K562 (cell line): Measurements from ENCODE around the gene LRRC8E. TPM values are rescaled to one million over a fixed set of nuclear protein-coding genes. Genes with fewer than 3 reads are reported as not detected.
A peak's percentile ranks its signal among the peaks of the same experiment; 100 is the strongest.

Experiments
- BHLHE40 ChIP-seq: IDR thresholded peaks from 2 replicates; pipeline ENCODE4 v1.6.1; 2011; ENCODE audit warnings: low read length, improper control_type of control experiment
- CHD4 ChIP-seq: fragments of 200-600 bp; sonication (generic); IDR thresholded peaks from 3 replicates; pipeline ENCODE4 v1.6.1; 2012; ENCODE audit warnings: low read depth, mild to moderate bottlenecking, mixed read lengths, low read length, inconsistent platforms; ENCODE audit not compliant: insufficient read depth, insufficient replicate concordance, poor library complexity, severe bottlenecking
- EP300 ChIP-seq: IDR thresholded peaks from 2 replicates; pipeline ENCODE4 v1.6.1; 2012; ENCODE audit warnings: low read length, improper control_type of control experiment
- MECOM ChIP-seq: fragments of 250-450 bp; sonication (Bioruptor Pico); IDR thresholded peaks from 2 replicates; pipeline ENCODE4 v1.8.0; 2022; ENCODE audit warnings: inconsistent platforms
- NFIX ChIP-seq: fragments of 250-450 bp; sonication (Bioruptor Pico); IDR thresholded peaks from 2 replicates; pipeline ENCODE4 v1.4.0; 2020; ENCODE audit warnings: low read depth, mild to moderate bottlenecking, moderate library complexity
- RBM14 ChIP-seq: fragments of 200-400 bp; formaldehyde crosslinking; IDR thresholded peaks from 2 replicates; pipeline ENCODE4 v1.6.1; 2018; ENCODE audit warnings: low read depth, mild to moderate bottlenecking, low read length, moderate library complexity, borderline replicate concordance; ENCODE audit not compliant: insufficient read depth
- U2AF1 ChIP-seq: fragments of 200-400 bp; formaldehyde crosslinking; optimal IDR thresholded peaks from 2 replicates; pipeline ENCODE3; 2017; ENCODE audit warnings: mild to moderate bottlenecking, low read depth, low read length, moderate library complexity
- ZC3H4 ChIP-seq: sonication (generic); formaldehyde crosslinking; IDR thresholded peaks from 2 replicates; pipeline ENCODE4 v1.9.0; 2021; ENCODE audit warnings: missing genetic modification reagents, borderline replicate concordance
- ZC3H8 ChIP-seq: fragments of 450-650 bp; IDR thresholded peaks from 2 replicates; pipeline ENCODE4 v1.6.1; 2017
- ZNF253 ChIP-seq: fragments of 250-450 bp; sonication (Bioruptor Pico); conservative IDR thresholded peaks from 2 replicates; pipeline ENCODE4 v1.6.1; 2021; ENCODE audit warnings: mild to moderate bottlenecking
- ZNF274 ChIP-seq: IDR thresholded peaks from 2 replicates; pipeline ENCODE4 v1.6.1; 2011; ENCODE audit warnings: low read depth, mild to moderate bottlenecking, low read length, moderate library complexity, borderline replicate concordance
- ZNF324 ChIP-seq: fragments of 250-450 bp; sonication (Bioruptor Pico); IDR thresholded peaks from 2 replicates; pipeline ENCODE4 v1.4.0; 2020; ENCODE audit warnings: mild to moderate bottlenecking
- polyA plus RNA-seq, 8 experiments: library from polyadenylated mRNA; depleted of rRNA in 4 of 8; stranded (reverse) in 5 of 8; unstranded in 3 of 8; fragments of >200 nt; fragmentation: Nextera tagmentation in 2 of 8; fragmentation: Illumina TruSeq in 1 of 8; extraction: Ambion mirVana in 2 of 8; extraction: Trizol in 1 of 8; gene quantifications; 2 replicates each; pipeline versions ENCODE4 v1.2.1 to v1.2.3, GENCODE V29; 2011 to 2014; ENCODE audit warnings: inconsistent platforms in 1 of 8, missing spikeins in 1 of 8
- total RNA-seq, 7 experiments: library from RNA; depleted of rRNA in 6 of 7; stranded (reverse); fragments of >200 nt in 6 of 7; fragmentation: Illumina TruSeq in 2 of 7; extraction: Trizol in 2 of 7; gene quantifications; 2 replicates each; pipeline versions ENCODE4 v1.2.1 to v1.2.3, GENCODE V29; 2011 to 2021; ENCODE audit warnings: low replicate concordance in 1 of 7
- TF ChIP-seq, protein P1 (sequence below): IDR thresholded peaks from 2 replicates; pipeline ENCODE4 v1.6.1; 2016; ENCODE audit warnings: missing genetic modification characterization, missing compliant biosample characterization
- TF ChIP-seq, protein P2 (sequence below): fragments of 250-450 bp; sonication (Bioruptor Pico); IDR thresholded peaks from 2 replicates; pipeline ENCODE4 v1.9.0; 2021; ENCODE audit warnings: mild to moderate bottlenecking
- TF ChIP-seq, protein P3 (sequence below): conservative IDR thresholded peaks from 2 replicates; pipeline ENCODE4 v1.6.1; 2011; ENCODE audit warnings: low read depth, mild to moderate bottlenecking, low read length; ENCODE audit not compliant: control insufficient read depth
- TF ChIP-seq, protein P4 (sequence below), 2 experiments: IDR thresholded peaks; 2 replicates each; pipeline ENCODE4 v1.6.1; 2012; ENCODE audit warnings: improper control_type of control experiment in 2 of 2, low read depth in 2 of 2, low read length in 2 of 2, borderline replicate concordance in 1 of 2
- TF ChIP-seq, protein P5 (sequence below): fragments of 200-800 bp; sonication (Bioruptor generic); IDR thresholded peaks from 2 replicates; pipeline ENCODE4 v1.6.1; 2017; ENCODE audit warnings: missing genetic modification characterization, missing compliant biosample characterization
- TF ChIP-seq, protein P6 (sequence below): fragments of 250-450 bp; sonication (Bioruptor Pico); IDR thresholded peaks from 2 replicates; pipeline ENCODE4 v1.5.1; 2021; ENCODE audit warnings: mild to moderate bottlenecking

Gene LRRC8E
- total and polyA plus RNA-seq, 9 of the 15 experiments (the other 6 are each of a cell fraction or from before 2014, with no cell fraction given): 0.08 to 5.7 (median 3.5) TPM; not detected in 1

DNA sequence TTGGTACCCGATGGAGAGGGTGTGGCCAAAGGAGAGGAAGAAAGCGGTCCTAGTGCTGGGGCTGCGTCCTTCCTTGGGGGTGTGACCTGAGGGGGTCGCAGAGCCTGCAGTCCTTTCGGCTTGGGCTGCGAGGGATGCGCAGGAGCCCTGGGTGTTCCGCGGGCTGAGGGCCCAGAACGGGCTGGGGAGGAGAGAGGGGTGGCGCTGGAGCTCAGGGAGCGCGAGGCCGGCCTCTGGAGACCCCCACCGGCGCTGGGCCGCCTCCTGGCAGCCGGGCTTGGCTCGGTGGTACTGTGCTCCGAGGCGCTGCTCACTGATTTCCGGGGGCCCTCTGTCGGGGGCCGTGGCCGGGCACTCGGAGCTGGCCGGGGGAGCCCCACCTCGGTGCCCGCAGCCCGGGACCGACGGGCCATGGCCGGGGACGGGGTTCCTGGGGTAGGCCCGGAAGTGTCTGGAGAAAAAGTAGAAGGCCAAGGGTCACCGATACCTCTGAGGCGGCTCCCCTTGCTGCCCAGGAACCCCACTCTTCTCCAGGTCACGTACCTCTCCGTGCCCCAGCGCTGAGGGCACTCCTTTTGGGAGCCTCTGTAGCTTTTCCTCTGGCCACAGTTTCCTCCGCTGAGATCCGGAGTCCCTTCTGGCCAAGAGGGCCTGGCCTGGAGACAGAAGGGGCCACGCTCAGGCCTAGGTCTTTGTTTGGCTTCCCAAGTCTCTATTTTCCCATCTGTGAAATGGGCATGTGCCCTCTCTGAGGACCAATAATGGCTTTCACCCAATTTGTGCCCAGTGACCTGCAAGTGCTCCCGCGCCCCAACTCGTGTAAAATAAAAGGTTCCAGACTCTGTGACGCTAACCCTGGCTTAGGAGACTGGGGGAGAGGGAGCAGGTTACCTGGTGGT lies 15.8 kb upstream of the LRRC8E start (continued):
- TF ChIP-seq, protein P1, sequence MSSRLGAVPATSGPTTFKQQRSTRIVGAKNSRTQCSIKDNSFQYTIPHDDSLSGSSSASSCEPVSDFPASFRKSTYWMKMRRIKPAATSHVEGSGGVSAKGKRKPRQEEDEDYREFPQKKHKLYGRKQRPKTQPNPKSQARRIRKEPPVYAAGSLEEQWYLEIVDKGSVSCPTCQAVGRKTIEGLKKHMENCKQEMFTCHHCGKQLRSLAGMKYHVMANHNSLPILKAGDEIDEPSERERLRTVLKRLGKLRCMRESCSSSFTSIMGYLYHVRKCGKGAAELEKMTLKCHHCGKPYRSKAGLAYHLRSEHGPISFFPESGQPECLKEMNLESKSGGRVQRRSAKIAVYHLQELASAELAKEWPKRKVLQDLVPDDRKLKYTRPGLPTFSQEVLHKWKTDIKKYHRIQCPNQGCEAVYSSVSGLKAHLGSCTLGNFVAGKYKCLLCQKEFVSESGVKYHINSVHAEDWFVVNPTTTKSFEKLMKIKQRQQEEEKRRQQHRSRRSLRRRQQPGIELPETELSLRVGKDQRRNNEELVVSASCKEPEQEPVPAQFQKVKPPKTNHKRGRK (tag): no peak
- TF ChIP-seq EP300: no peak
- TF ChIP-seq, protein P2, sequence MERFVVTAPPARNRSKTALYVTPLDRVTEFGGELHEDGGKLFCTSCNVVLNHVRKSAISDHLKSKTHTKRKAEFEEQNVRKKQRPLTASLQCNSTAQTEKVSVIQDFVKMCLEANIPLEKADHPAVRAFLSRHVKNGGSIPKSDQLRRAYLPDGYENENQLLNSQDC (CRISPR knock-in tag): no peak
- TF ChIP-seq ZC3H4: 0 out of 2 replicates have a peak, but pooled peaks have one; percentile 39
- TF ChIP-seq CHD4: peak; percentile 74
- TF ChIP-seq, protein P3, sequence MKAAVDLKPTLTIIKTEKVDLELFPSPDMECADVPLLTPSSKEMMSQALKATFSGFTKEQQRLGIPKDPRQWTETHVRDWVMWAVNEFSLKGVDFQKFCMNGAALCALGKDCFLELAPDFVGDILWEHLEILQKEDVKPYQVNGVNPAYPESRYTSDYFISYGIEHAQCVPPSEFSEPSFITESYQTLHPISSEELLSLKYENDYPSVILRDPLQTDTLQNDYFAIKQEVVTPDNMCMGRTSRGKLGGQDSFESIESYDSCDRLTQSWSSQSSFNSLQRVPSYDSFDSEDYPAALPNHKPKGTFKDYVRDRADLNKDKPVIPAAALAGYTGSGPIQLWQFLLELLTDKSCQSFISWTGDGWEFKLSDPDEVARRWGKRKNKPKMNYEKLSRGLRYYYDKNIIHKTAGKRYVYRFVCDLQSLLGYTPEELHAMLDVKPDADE: no peak
- TF ChIP-seq MECOM (CRISPR knock-in tag): no peak
- no peak for TF ChIP-seq ZNF324
- TF ChIP-seq, protein P4, sequence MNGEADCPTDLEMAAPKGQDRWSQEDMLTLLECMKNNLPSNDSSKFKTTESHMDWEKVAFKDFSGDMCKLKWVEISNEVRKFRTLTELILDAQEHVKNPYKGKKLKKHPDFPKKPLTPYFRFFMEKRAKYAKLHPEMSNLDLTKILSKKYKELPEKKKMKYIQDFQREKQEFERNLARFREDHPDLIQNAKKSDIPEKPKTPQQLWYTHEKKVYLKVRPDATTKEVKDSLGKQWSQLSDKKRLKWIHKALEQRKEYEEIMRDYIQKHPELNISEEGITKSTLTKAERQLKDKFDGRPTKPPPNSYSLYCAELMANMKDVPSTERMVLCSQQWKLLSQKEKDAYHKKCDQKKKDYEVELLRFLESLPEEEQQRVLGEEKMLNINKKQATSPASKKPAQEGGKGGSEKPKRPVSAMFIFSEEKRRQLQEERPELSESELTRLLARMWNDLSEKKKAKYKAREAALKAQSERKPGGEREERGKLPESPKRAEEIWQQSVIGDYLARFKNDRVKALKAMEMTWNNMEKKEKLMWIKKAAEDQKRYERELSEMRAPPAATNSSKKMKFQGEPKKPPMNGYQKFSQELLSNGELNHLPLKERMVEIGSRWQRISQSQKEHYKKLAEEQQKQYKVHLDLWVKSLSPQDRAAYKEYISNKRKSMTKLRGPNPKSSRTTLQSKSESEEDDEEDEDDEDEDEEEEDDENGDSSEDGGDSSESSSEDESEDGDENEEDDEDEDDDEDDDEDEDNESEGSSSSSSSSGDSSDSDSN (IDR thresholded peaks at IDR 0.05; ENCODE audit: borderline replicate concordance in 1 of 2, low read depth in 2 of 2, low read length in 2 of 2): no peak
- TF ChIP-seq, protein P5, sequence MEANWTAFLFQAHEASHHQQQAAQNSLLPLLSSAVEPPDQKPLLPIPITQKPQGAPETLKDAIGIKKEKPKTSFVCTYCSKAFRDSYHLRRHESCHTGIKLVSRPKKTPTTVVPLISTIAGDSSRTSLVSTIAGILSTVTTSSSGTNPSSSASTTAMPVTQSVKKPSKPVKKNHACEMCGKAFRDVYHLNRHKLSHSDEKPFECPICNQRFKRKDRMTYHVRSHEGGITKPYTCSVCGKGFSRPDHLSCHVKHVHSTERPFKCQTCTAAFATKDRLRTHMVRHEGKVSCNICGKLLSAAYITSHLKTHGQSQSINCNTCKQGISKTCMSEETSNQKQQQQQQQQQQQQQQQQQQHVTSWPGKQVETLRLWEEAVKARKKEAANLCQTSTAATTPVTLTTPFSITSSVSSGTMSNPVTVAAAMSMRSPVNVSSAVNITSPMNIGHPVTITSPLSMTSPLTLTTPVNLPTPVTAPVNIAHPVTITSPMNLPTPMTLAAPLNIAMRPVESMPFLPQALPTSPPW: no peak
- no peak for TF ChIP-seq ZNF274
- TF ChIP-seq ZNF253 (CRISPR knock-in tag): no peak
- no peak for TF ChIP-seq U2AF1
- no peak for TF ChIP-seq ZC3H8
- no peak for TF ChIP-seq NFIX (CRISPR knock-in tag)
- no peak for TF ChIP-seq BHLHE40
- TF ChIP-seq, protein P6, sequence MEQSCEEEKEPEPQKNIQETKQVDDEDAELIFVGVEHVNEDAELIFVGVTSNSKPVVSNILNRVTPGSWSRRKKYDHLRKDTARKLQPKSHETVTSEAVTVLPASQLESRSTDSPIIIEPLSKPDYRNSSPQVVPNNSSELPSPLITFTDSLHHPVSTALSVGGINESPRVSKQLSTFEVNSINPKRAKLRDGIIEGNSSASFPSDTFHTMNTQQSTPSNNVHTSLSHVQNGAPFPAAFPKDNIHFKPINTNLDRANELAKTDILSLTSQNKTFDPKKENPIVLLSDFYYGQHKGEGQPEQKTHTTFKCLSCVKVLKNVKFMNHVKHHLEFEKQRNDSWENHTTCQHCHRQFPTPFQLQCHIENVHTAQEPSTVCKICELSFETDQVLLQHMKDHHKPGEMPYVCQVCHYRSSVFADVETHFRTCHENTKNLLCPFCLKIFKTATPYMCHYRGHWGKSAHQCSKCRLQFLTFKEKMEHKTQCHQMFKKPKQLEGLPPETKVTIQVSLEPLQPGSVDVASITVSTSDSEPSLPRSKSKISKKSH (CRISPR knock-in tag): no peak
- no peak for TF ChIP-seq RBM14
